OCI-M1 (cell line): Measurements from ENCODE around the gene B4GALT5.
"Not testable (repeated sequence)": the region's sequence is repeated elsewhere in the genome, so short reads cannot be mapped to it uniquely, and the experiment has no call there.

Experiments used
- DNase-seq: peaks from one replicate; lab custom pipeline; 2025; lab: John Stamatoyannopoulos, UW

The B4GALT5 gene

GRCh38 chr20:49729780-49730179 is 16.1 kb upstream of the B4GALT5 start:
- DNase-seq: no peak

- DNase-seq: no peak
These were observed 14.5 kb upstream of the B4GALT5 start for GRCh38 chr20:49727894-49728885.

- no peak for DNase-seq
These were observed 13.8 kb upstream of the B4GALT5 start for GRCh38 chr20:49727478-49727877.

- no peak for DNase-seq
These were observed 12.0 kb upstream of the B4GALT5 start for GRCh38 chr20:49725694-49726093.

- DNase-seq: not testable (repeated sequence)
These were observed 11.5 kb upstream of the B4GALT5 start for GRCh38 chr20:49725224-49725606.

- DNase-seq: peak; percentile 63
These were observed 10.9 kb upstream of the B4GALT5 start for GRCh38 chr20:49724408-49725223.

- not testable (repeated sequence) for DNase-seq
These were observed 10.1 kb upstream of the B4GALT5 start for GRCh38 chr20:49723758-49724157.

- DNase-seq: not testable (repeated sequence)
These were observed 7.6 kb upstream of the B4GALT5 start for GRCh38 chr20:49721326-49721725.

- DNase-seq: no peak
These were observed 1.8 kb upstream of the B4GALT5 start for GRCh38 chr20:49715466-49715865.

- peak; percentile 40 for DNase-seq
These were observed 504 bp downstream of the B4GALT5 start for GRCh38 chr20:49712996-49713752.

GRCh38 chr20:49712646-49712995 is 1.1 kb downstream of the B4GALT5 start:
- no peak for DNase-seq

- no peak for DNase-seq
These were observed 1.6 kb downstream of the B4GALT5 start for GRCh38 chr20:49712118-49712517.

GRCh38 chr20:49711667-49711987 is 2.1 kb downstream of the B4GALT5 start:
- DNase-seq: no peak

GRCh38 chr20:49710971-49711666 is 2.6 kb downstream of the B4GALT5 start:
- DNase-seq: peak; percentile 19

GRCh38 chr20:49707118-49707517 is 6.6 kb downstream of the B4GALT5 start:
- DNase-seq: no peak

GRCh38 chr20:49706630-49707091 is 7.0 kb downstream of the B4GALT5 start:
- peak; percentile 84 for DNase-seq

- not testable (repeated sequence) for DNase-seq
These were observed 7.8 kb downstream of the B4GALT5 start for GRCh38 chr20:49705893-49706292.

GRCh38 chr20:49705358-49705757 is 8.3 kb downstream of the B4GALT5 start:
- DNase-seq: no peak

- peak; percentile 41 for DNase-seq
These were observed 8.7 kb downstream of the B4GALT5 start for GRCh38 chr20:49704932-49705336.

- DNase-seq: no peak
These were observed 11.8 kb downstream of the B4GALT5 start for GRCh38 chr20:49701916-49702315.

- DNase-seq: peak; percentile 85
These were observed 12.4 kb downstream of the B4GALT5 start for GRCh38 chr20:49701241-49701790.
